GM12891 (cell line): ENCODE results near the gene FLRT1.

ENCODE experiments used
- PAX5 ChIP-seq: IDR thresholded peaks from 2 replicates; pipeline ENCODE4 v1.6.1; 2011; ENCODE audit warnings: low read length, moderate library complexity, mild to moderate bottlenecking; ENCODE audit not compliant: insufficient read depth, severe bottlenecking
- POLR2A ChIP-seq: IDR thresholded peaks from 2 replicates; pipeline ENCODE4 v1.6.1; 2011; ENCODE audit warnings: low read depth, low read length, control low read depth
- POLR2AphosphoS5 ChIP-seq: IDR thresholded peaks from 2 replicates; pipeline ENCODE4 v1.6.1; 2011; ENCODE audit warnings: low read depth, low read length, control low read depth
- POU2F2 ChIP-seq: IDR thresholded peaks from 2 replicates; pipeline ENCODE4 v1.6.1; 2011; ENCODE audit warnings: low read depth, mild to moderate bottlenecking, control low read depth, low read length, moderate library complexity
- SPI1 ChIP-seq: IDR thresholded peaks from 2 replicates; pipeline ENCODE4 v1.6.1; 2011; ENCODE audit warnings: low read depth, low read length, control low read depth
- TAF1 ChIP-seq: IDR thresholded peaks from 2 replicates; pipeline ENCODE4 v1.6.1; 2011; ENCODE audit warnings: low read depth, low read length, control low read depth

- no peak for TF ChIP-seq POLR2A
- TF ChIP-seq POLR2AphosphoS5: no peak
- TF ChIP-seq TAF1: no peak
- TF ChIP-seq SPI1: no peak
- TF ChIP-seq PAX5: no peak
- TF ChIP-seq POU2F2: peak; percentile 100
These were observed 25.2 kb downstream of the FLRT1 start for GRCh38 chr11:64060861-64061444.
